Ishikawa (cell line): ENCODE data around the gene CNGA3.

Experiments
- CEBPB ChIP-seq: IDR thresholded peaks from 2 replicates; pipeline ENCODE4 v1.6.1; 2012
- CREB1 ChIP-seq: IDR thresholded peaks from 2 replicates; pipeline ENCODE4 v1.6.1; 2012; ENCODE audit warnings: low read depth
- EGR1 ChIP-seq: IDR thresholded peaks from 2 replicates; pipeline ENCODE4 v1.6.1; 2012
- EP300 ChIP-seq: IDR thresholded peaks from 2 replicates; pipeline ENCODE4 v1.6.1; 2012; ENCODE audit warnings: borderline replicate concordance
- FOXM1 ChIP-seq: IDR thresholded peaks from 2 replicates; pipeline ENCODE4 v1.6.1; 2012; ENCODE audit warnings: low read depth, borderline replicate concordance
- NFIC ChIP-seq: IDR thresholded peaks from 2 replicates; pipeline ENCODE4 v1.6.1; 2012
- RAD21 ChIP-seq: IDR thresholded peaks from 2 replicates; pipeline ENCODE4 v1.6.1; 2012; ENCODE audit warnings: low read depth
- TAF1 ChIP-seq: IDR thresholded peaks from 2 replicates; pipeline ENCODE4 v1.6.1; 2012; ENCODE audit warnings: low read depth, mild to moderate bottlenecking
- TCF12 ChIP-seq: IDR thresholded peaks from 2 replicates; pipeline ENCODE4 v1.6.1; 2012; ENCODE audit warnings: low read depth
- TEAD4 ChIP-seq: IDR thresholded peaks from 2 replicates; pipeline ENCODE4 v1.6.1; 2012
- YY1 ChIP-seq: IDR thresholded peaks from 2 replicates; pipeline ENCODE4 v1.6.1; 2012; ENCODE audit warnings: low read depth
- ZBTB7A ChIP-seq: IDR thresholded peaks from 2 replicates; pipeline ENCODE4 v1.6.1; 2012; ENCODE audit warnings: low read depth
- TF ChIP-seq, protein P1 (sequence below): IDR thresholded peaks from 2 replicates; pipeline ENCODE4 v1.6.1; 2012
- TF ChIP-seq, protein P2 (sequence below): IDR thresholded peaks from 2 replicates; pipeline ENCODE4 v1.6.1; 2012
- TF ChIP-seq, protein P3 (sequence below): IDR thresholded peaks from 2 replicates; pipeline ENCODE4 v1.6.1; 2012; ENCODE audit warnings: low read depth, mild to moderate bottlenecking

Gene CNGA3

DNA sequence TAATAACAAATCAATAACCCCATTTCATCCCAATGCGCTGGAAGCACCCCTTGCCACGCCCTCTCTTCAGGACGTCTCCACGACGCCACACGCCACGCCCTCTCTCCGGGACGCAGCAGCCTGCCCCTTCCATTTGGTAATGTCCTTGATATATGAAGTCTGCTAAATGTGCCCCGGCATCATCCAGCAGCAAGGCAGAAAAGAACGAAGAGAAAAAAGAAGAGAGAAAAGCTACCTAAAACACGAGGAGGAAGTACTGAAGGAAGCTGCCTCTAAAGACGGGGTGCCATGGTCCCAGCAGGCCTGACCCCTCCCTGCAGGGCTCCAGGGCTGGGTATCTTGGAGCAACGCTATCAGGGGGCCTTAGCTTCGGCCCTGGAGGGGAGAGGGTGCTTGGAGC, 41.8 kb downstream of the CNGA3 start:
- TF ChIP-seq EGR1 (no peak), RAD21 (no peak), CEBPB (no peak), TCF12 (no peak), CREB1 (no peak), ZBTB7A (no peak), EP300 (no peak), TEAD4 (no peak), NFIC (no peak), TAF1 (no peak), YY1 (no peak), FOXM1 (no peak)
- TF ChIP-seq, protein P1, sequence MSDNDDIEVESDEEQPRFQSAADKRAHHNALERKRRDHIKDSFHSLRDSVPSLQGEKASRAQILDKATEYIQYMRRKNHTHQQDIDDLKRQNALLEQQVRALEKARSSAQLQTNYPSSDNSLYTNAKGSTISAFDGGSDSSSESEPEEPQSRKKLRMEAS = no peak
- TF ChIP-seq, protein P2, sequence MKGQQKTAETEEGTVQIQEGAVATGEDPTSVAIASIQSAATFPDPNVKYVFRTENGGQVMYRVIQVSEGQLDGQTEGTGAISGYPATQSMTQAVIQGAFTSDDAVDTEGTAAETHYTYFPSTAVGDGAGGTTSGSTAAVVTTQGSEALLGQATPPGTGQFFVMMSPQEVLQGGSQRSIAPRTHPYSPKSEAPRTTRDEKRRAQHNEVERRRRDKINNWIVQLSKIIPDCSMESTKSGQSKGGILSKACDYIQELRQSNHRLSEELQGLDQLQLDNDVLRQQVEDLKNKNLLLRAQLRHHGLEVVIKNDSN = no peak
- TF ChIP-seq, protein P3, sequence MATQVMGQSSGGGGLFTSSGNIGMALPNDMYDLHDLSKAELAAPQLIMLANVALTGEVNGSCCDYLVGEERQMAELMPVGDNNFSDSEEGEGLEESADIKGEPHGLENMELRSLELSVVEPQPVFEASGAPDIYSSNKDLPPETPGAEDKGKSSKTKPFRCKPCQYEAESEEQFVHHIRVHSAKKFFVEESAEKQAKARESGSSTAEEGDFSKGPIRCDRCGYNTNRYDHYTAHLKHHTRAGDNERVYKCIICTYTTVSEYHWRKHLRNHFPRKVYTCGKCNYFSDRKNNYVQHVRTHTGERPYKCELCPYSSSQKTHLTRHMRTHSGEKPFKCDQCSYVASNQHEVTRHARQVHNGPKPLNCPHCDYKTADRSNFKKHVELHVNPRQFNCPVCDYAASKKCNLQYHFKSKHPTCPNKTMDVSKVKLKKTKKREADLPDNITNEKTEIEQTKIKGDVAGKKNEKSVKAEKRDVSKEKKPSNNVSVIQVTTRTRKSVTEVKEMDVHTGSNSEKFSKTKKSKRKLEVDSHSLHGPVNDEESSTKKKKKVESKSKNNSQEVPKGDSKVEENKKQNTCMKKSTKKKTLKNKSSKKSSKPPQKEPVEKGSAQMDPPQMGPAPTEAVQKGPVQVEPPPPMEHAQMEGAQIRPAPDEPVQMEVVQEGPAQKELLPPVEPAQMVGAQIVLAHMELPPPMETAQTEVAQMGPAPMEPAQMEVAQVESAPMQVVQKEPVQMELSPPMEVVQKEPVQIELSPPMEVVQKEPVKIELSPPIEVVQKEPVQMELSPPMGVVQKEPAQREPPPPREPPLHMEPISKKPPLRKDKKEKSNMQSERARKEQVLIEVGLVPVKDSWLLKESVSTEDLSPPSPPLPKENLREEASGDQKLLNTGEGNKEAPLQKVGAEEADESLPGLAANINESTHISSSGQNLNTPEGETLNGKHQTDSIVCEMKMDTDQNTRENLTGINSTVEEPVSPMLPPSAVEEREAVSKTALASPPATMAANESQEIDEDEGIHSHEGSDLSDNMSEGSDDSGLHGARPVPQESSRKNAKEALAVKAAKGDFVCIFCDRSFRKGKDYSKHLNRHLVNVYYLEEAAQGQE = no peak

DNA sequence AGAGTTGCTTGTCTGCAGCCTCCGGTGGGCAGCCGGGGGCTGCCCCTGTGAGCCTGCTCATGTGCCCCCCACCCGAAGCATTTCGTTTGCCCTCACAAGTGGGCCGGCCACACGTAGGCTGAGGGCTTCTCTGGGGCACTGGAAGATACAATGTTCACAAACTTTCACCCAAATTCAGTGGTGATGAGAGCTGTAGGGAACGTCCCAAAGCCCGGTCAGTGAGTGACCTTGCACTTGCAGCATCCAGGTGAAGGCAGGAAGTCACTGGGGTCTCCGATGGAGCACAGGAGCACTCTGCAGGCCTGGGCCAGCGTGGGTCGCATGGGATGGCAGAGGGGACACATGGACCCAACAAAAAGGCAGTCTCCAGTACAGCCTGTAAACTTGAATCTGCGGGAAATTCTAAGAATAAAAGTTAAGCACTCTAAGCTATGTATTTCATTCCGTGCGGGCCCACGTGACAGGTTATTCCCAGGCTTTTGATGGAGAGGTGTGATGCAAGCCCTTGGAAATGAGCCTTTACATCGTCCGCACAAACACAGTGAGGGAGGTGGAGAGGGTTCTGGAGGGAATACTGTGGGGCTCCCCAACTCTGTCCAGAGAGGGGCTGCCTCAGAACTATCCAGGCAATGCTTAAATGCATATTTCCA, 42.5 kb downstream of the CNGA3 start:
- TF ChIP-seq YY1 = no peak
- TF ChIP-seq TEAD4 = no peak
- TF ChIP-seq ZBTB7A = no peak
- TF ChIP-seq CEBPB = no peak
- no peak for TF ChIP-seq EP300
- no peak for TF ChIP-seq FOXM1
- TF ChIP-seq NFIC = no peak
- TF ChIP-seq EGR1 = no peak
- no peak for TF ChIP-seq TCF12
- TF ChIP-seq, protein P1 = no peak
- TF ChIP-seq, protein P3 = no peak
- TF ChIP-seq, protein P2 = no peak
- no peak for TF ChIP-seq CREB1
- no peak for TF ChIP-seq RAD21
- no peak for TF ChIP-seq TAF1

DNA sequence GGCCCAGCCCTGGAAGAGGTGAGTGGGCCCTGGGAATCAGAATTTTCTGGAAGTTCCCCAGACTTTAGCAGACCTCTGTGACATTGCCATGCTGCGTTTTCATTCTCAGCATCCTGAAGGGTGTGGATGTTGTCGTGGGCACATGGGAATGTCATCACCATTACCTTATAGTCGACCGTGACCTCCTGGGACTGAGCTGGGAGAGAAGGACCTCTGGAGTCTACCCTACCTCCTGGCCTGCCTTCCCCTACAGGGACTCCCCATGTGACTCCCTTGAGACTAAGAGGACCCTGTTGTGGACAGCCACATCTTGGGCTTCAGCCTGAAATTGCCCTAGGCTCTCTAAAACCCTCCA, 43.0 kb downstream of the CNGA3 start:
- TF ChIP-seq YY1 (no peak), EP300 (no peak), FOXM1 (no peak), ZBTB7A (no peak), TAF1 (no peak), TEAD4 (no peak), CEBPB (no peak), TCF12 (no peak), RAD21 (no peak), CREB1 (no peak), EGR1 (no peak), NFIC (no peak)
- TF ChIP-seq, protein P1 = no peak
- TF ChIP-seq, protein P3 = no peak
- TF ChIP-seq, protein P2 = no peak
